Upper lobe of left lung (tissue), 6 donors: ENCODE measurements around the gene CLEC3A. TPM values are rescaled to one million over a fixed set of nuclear protein-coding genes. Genes with fewer than 3 reads are reported as not detected.

Experiments used
- ATAC-seq, 2 donors: fragments of 200-7000 bp; cut with Tn5 transposase; one replicate each; pipeline ENCODE4 v1.9.1; 2022; ENCODE audit warnings: mild to moderate bottlenecking in 2 of 2, moderate library complexity in 2 of 2; ENCODE audit not compliant: low FRiP score in 2 of 2
- DNase-seq, 2 donors: peaks; one replicate each; pipeline ENCODE4 v3.0.0-alpha.2; 2019 to 2020
- H3K27ac ChIP-seq, 4 donors: fragments of 200-600 bp; sonication (generic); one replicate each; pipeline ENCODE4 v1.5.1; 2016 to 2019
- H3K27me3 ChIP-seq, 4 donors: fragments of 200-600 bp; sonication (generic); one replicate each; pipeline ENCODE4 v1.5.1; 2017 to 2019
- H3K36me3 ChIP-seq, 4 donors: fragments of 200-600 bp; sonication (generic); one replicate each; pipeline ENCODE4 v1.5.1; 2016 to 2019
- H3K4me1 ChIP-seq, 4 donors: fragments of 200-600 bp; sonication (generic); one replicate each; pipeline ENCODE4 v1.5.1; 2018 to 2019
- H3K4me3 ChIP-seq, 4 donors: fragments of 200-600 bp; sonication (generic); one replicate each; pipeline ENCODE4 v1.5.1; 2017 to 2019; ENCODE audit warnings: mild to moderate bottlenecking in 2 of 4, moderate library complexity in 1 of 4
- H3K9me3 ChIP-seq, 4 donors: fragments of 200-600 bp; sonication (generic); one replicate each; pipeline ENCODE4 v1.5.1; 2018 to 2019
- EP300 ChIP-seq, 4 donors: sonication (generic); formaldehyde crosslinking; IDR thresholded peaks; one replicate each; pipeline ENCODE4 v1.5.1; 2017; ENCODE audit warnings: antibody characterized with exemption in 4 of 4, control low read depth in 2 of 4
- WGBS, 2 donors: methylation state at CpG; one replicate each; pipeline ENCODE4 v1.1.5; 2017 to 2018; 5-methylcytosine and 5-hydroxymethylcytosine counted together
- total RNA-seq, 6 donors: library from RNA; depleted of rRNA in 4 of 6; stranded (reverse); fragments of >200 nt in 4 of 6; gene quantifications; one replicate each; pipeline versions ENCODE4 v1.1.0 to v1.2.1, GENCODE V29; 2016 to 2021
- donor health status: DM: no; HTN: no; CAD: no; lungs with moderate emphysema.
- donor health status: DM: no; HTN: yes; CAD: no; lungs with severe emphysema.

The CLEC3A gene
- total RNA-seq, 6 donors from 2014 or later = not detected

DNA sequence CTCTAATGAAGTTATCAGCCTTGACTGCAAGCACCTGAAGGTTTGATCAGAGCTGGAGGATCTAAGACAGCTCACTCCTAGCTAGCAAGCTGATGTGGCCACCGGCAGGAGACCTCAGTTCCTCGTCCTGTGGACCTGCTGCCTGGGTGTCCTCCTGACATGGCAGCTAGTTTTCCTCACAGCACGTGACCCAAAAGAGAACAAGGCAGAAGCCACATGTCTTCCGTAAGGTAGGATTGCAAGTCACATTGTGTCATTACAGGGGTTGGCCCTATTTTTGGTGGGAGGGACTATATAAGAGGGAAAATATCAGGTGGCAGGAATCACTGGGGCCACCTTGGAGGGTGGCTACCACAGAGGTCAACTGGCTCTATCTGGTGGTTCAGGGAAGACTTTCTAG is 59.0 kb downstream of the CLEC3A start:
- Histone ChIP-seq H3K27me3 (no peaks in the 10 kb centered on the region), H3K27ac (no peak overlapping the region), H3K4me1 (no peaks in the 10 kb centered on the region), H3K9me3 (no peaks in the 10 kb centered on the region), H3K4me3 (no peak overlapping the region), H3K36me3 (no peaks in the 10 kb centered on the region)
- 77 to 80% methylated on average over 2 to 4 of the region's 4 CpGs for WGBS, 2 donors
- TF ChIP-seq EP300 (IDR thresholded peaks at IDR 0.05) = no peak
- DNase-seq (no peak), ATAC-seq (no peak)

Other genes with a start within 250 kb of the CLEC3A start
- under 1 TPM in 4 of 6 donors, not detected in 2; under 0.01 to 0.59 (median 0.27) TPM for gene VAT1L, start 234.0 kb upstream of the CLEC3A start, total RNA-seq
- gene WWOX, start 77.1 kb downstream of the CLEC3A start, total RNA-seq = 100 to 1,000 TPM in 1 of 6 donors, 10 to 100 TPM in 5; 18.7 to 167 (median 31.0) TPM